ENCODE data around the gene LY86. TPM values are rescaled to one million over a fixed set of nuclear protein-coding genes. Genes with fewer than 3 reads are reported as not detected.

LY86 gene
- total RNA-seq, 4 donors from 2014 or later: 0.73 to 4.4 TPM; not detected in 2

DNA sequence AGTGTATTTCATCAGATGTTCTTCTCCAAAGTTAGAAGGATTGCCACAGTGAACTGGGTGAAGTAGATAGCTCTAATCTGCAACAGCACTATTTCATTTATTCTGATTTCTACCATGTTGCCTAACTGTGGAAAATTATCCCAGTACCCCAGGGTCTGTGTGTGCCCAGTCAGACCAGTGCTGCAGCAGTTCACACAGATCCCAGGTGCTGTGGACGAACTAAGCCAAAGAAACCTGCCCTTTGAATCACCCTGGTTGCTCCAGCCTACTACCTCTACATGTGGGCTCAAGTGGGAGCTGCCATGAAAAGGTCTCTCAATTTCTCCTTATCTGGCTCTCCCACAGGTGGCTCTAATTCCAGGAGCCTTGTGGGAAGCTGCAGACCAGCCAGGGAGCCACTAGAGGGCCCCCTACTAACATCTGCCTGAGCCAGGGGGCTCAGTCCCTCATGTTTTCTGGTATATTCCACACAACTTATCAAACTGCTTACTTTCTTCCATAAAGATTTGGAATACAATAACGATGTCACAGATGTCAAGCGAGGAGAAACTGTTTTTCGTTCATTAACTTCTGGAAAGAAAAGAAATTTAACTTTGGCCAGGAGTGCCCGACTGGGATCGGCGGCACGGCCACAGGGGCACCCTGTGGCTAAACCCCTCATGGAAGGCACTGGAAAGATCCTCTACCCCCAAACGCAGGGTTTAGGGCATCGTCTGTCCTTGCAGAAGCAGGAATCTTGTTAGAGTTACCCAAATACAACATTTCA is 31.6 kb upstream of the LY86 start:
- Histone ChIP-seq H3K27ac (no peak overlapping the region), H3K4me3 (no peak overlapping the region), H3K4me1 (no peaks in the 10 kb centered on the region), H3K9me3 (no peaks in the 10 kb centered on the region), H3K36me3 (no peaks in the 10 kb centered on the region), H3K27me3 (no peaks in the 10 kb centered on the region)
- DNase-seq: peak in 1 of 2 donors; percentile 26
- TF ChIP-seq POLR2A (IDR thresholded peaks at IDR 0.05): no peak
- TF ChIP-seq, protein P1, sequence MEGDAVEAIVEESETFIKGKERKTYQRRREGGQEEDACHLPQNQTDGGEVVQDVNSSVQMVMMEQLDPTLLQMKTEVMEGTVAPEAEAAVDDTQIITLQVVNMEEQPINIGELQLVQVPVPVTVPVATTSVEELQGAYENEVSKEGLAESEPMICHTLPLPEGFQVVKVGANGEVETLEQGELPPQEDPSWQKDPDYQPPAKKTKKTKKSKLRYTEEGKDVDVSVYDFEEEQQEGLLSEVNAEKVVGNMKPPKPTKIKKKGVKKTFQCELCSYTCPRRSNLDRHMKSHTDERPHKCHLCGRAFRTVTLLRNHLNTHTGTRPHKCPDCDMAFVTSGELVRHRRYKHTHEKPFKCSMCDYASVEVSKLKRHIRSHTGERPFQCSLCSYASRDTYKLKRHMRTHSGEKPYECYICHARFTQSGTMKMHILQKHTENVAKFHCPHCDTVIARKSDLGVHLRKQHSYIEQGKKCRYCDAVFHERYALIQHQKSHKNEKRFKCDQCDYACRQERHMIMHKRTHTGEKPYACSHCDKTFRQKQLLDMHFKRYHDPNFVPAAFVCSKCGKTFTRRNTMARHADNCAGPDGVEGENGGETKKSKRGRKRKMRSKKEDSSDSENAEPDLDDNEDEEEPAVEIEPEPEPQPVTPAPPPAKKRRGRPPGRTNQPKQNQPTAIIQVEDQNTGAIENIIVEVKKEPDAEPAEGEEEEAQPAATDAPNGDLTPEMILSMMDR (IDR thresholded peaks at IDR 0.05): peak; percentile 50 to 60 (median 56)
- intact Hi-C loops (cut with DNase I; ENCODE audit: low total_unique reads): no loop called here

DNA sequence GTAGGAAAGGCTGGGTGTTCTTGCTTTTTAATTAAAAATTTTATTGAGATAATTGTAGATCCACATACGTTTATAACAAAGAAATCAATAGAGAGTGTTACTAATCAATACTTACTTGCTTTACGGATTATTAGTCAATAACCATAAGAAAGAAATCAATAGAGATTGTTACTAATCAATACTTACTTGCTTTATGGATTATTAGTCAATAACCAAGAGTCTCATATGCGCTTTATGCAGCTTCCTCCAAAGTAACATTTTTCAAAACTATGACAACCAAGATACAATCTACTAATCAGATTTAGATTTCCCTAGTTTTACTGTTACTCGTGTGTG is 31.0 kb upstream of the LY86 start:
- no peaks in the 10 kb centered on the region for H3K4me1 ChIP-seq
- no peaks in the 10 kb centered on the region for H3K9me3 ChIP-seq
- no peaks in the 10 kb centered on the region for H3K36me3 ChIP-seq
- TF ChIP-seq, protein P1 (IDR thresholded peaks at IDR 0.05): no peak
- TF ChIP-seq POLR2A (IDR thresholded peaks at IDR 0.05): no peak
- no peak for DNase-seq
- H3K27me3 ChIP-seq: no peaks in the 10 kb centered on the region
- no peak overlapping the region for H3K27ac ChIP-seq
- H3K4me3 ChIP-seq: no peak overlapping the region
- intact Hi-C loops (cut with DNase I; ENCODE audit: low total_unique reads): no loop called here

- no peak for DNase-seq
- intact Hi-C loops (cut with DNase I; ENCODE audit: low total_unique reads): no loop called here
- no peaks in the 10 kb centered on the region for H3K9me3 ChIP-seq
- no peaks in the 10 kb centered on the region for H3K27me3 ChIP-seq
- TF ChIP-seq POLR2A (IDR thresholded peaks at IDR 0.05): no peak
- TF ChIP-seq, protein P1 (IDR thresholded peaks at IDR 0.05): no peak
- H3K4me1 ChIP-seq: no peaks in the 10 kb centered on the region
- no peak overlapping the region for H3K27ac ChIP-seq
- H3K36me3 ChIP-seq: no peaks in the 10 kb centered on the region
- no peak overlapping the region for H3K4me3 ChIP-seq
These were observed 30.6 kb upstream of the LY86 start for GRCh38 chr6:6557886-6558285.

GRCh38 chr6:6559994-6560570 is 28.4 kb upstream of the LY86 start:
- no peak for DNase-seq
- intact Hi-C loops (cut with DNase I; ENCODE audit: low total_unique reads): no loop called here
- H3K27me3 ChIP-seq: no peaks in the 10 kb centered on the region
- no peak overlapping the region for H3K4me3 ChIP-seq
- TF ChIP-seq, protein P1 (IDR thresholded peaks at IDR 0.05): no peak
- no peak for TF ChIP-seq POLR2A (IDR thresholded peaks at IDR 0.05)
- H3K9me3 ChIP-seq: no peaks in the 10 kb centered on the region
- no peak overlapping the region for H3K27ac ChIP-seq
- H3K36me3 ChIP-seq: no peaks in the 10 kb centered on the region
- H3K4me1 ChIP-seq: no peaks in the 10 kb centered on the region

DNA sequence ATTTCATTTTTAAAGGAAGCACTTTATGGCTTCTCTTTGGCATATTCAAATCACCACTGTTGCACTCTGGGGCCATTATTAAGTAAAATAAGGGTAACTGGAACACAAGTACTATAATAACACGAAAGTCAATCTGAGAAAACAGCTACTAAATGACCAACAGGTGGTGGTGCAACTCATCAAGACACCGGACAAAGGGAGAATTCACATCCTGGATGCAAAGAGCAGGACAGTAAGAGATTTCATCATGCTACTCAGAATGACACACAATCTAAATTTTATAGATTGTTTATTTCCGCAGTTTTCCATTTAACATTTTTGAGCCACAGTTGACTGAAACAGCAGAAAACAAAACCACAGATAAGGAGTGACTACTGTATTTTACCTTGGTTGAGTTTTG is 27.6 kb upstream of the LY86 start:
- TF ChIP-seq POLR2A (IDR thresholded peaks at IDR 0.05): no peak
- TF ChIP-seq, protein P1 (IDR thresholded peaks at IDR 0.05): peak in 2 of 4 experiments; percentile 3 to 27
- intact Hi-C loops (cut with DNase I; ENCODE audit: low total_unique reads): no loop called here
- no peak for DNase-seq
- Histone ChIP-seq H3K4me3 (no peak overlapping the region), H3K4me1 (no peaks in the 10 kb centered on the region), H3K27ac (no peak overlapping the region), H3K27me3 (no peaks in the 10 kb centered on the region), H3K36me3 (no peaks in the 10 kb centered on the region), H3K9me3 (no peaks in the 10 kb centered on the region)

Measured in uterus (tissue), 4 donors.